ENCODE measurements around the gene FKBP6.
"Not testable (repeated sequence)": the region's sequence is repeated elsewhere in the genome, so short reads cannot be mapped to it uniquely, and the experiment has no call there.

FKBP6 gene

DNA sequence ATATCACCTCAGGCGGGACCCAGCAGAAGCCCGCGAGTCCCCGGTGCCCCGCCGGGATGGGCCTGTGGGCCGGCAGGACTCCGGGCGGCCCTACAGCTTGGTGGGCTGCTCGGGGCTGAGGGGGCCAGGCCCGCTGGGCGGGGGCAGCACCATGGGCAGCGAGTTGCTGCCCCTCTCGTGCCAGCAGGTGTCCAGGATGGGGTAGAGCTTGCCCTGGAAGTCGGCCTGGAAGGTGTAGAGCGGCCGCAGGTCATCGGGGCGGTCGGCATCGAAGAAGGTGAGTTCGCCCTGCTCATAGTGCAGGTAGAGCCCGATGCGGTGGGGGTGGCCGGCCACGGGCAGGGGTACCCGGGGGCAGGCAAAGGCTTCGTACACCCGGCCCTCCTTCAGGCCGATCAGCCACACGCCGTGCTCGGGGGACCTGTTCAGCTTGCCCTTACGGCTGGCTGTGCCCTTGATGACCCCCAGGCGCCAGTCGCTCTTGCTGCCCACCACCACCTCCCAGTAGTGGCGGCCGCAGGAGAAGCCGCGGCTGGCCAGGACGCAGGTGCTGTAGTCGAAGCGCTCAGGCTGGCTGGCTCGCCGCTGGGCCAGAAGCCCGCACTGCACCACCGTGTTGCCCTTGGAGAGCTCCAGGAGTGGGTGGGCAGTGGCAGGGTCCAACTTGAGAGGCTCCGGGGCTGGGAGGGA lies 15.0 kb upstream of the FKBP6 start:
- Histone ChIP-seq H3K36me3 (ENCODE audit: low read depth) (no peaks in the 10 kb centered on the region), H3K4me1 (ENCODE audit: insufficient read depth, poor library complexity, severe bottlenecking) (peaks cover 3% of the 10 kb centered on the region), H3K27me3 (ENCODE audit: insufficient read depth, poor library complexity, severe bottlenecking) (no peaks in the 10 kb centered on the region), H3K27ac (ENCODE audit: poor library complexity, severe bottlenecking) (no peak overlapping the region), H3K9me3 (ENCODE audit: severe bottlenecking) (no peaks in the 10 kb centered on the region), H3K4me3 (ENCODE audit: severe bottlenecking) (no peak overlapping the region)
- ATAC-seq (ENCODE audit: low read depth) (no peak), DNase-seq (ENCODE audit: low spot score) (no peak)
- TF ChIP-seq, protein P1, sequence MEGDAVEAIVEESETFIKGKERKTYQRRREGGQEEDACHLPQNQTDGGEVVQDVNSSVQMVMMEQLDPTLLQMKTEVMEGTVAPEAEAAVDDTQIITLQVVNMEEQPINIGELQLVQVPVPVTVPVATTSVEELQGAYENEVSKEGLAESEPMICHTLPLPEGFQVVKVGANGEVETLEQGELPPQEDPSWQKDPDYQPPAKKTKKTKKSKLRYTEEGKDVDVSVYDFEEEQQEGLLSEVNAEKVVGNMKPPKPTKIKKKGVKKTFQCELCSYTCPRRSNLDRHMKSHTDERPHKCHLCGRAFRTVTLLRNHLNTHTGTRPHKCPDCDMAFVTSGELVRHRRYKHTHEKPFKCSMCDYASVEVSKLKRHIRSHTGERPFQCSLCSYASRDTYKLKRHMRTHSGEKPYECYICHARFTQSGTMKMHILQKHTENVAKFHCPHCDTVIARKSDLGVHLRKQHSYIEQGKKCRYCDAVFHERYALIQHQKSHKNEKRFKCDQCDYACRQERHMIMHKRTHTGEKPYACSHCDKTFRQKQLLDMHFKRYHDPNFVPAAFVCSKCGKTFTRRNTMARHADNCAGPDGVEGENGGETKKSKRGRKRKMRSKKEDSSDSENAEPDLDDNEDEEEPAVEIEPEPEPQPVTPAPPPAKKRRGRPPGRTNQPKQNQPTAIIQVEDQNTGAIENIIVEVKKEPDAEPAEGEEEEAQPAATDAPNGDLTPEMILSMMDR (IDR thresholded peaks at IDR 0.05; ENCODE audit: poor library complexity, severe bottlenecking) = no peak

GRCh38 chr7:73313521-73313906 lies 14.4 kb upstream of the FKBP6 start:
- no peak overlapping the region for H3K27ac ChIP-seq (ENCODE audit: poor library complexity, severe bottlenecking)
- DNase-seq (ENCODE audit: low spot score) (no peak), ATAC-seq (ENCODE audit: low read depth) (no peak)
- no peaks in the 10 kb centered on the region for H3K36me3 ChIP-seq (ENCODE audit: low read depth)
- H3K9me3 ChIP-seq (ENCODE audit: severe bottlenecking) = no peaks in the 10 kb centered on the region
- peaks cover 3% of the 10 kb centered on the region for H3K4me1 ChIP-seq (ENCODE audit: insufficient read depth, poor library complexity, severe bottlenecking)
- no peak overlapping the region for H3K4me3 ChIP-seq (ENCODE audit: severe bottlenecking)
- TF ChIP-seq, protein P1 (IDR thresholded peaks at IDR 0.05; ENCODE audit: poor library complexity, severe bottlenecking) = no peak
- H3K27me3 ChIP-seq (ENCODE audit: insufficient read depth, poor library complexity, severe bottlenecking) = no peaks in the 10 kb centered on the region

DNA sequence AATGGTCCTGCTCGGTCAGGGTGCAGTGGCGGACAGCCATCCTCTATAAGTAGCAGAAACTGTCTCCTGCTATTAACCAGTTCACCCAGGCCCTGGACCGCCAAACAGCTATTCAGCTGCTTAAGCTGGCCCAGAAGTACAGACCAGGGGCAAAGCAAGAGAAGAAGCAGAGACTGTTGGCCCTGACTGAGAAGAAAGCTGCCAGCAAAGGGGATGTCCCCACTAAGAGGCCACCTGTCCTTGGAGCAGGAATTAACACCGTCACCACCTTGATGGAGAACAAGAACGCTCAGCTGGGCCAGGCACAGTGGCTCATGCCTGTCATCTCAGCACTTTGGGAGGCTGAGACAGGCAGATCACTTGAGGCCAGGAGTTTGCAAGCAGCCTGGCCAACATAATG lies 13.7 kb upstream of the FKBP6 start:
- ATAC-seq (ENCODE audit: low read depth) (no peak), DNase-seq (ENCODE audit: low spot score) (no peak)
- Histone ChIP-seq H3K36me3 (ENCODE audit: low read depth) (no peaks in the 10 kb centered on the region), H3K4me3 (ENCODE audit: severe bottlenecking) (no peak overlapping the region), H3K27ac (ENCODE audit: poor library complexity, severe bottlenecking) (no peak overlapping the region), H3K4me1 (ENCODE audit: insufficient read depth, poor library complexity, severe bottlenecking) (no peaks in the 10 kb centered on the region), H3K27me3 (ENCODE audit: insufficient read depth, poor library complexity, severe bottlenecking) (no peaks in the 10 kb centered on the region), H3K9me3 (ENCODE audit: severe bottlenecking) (no peaks in the 10 kb centered on the region)
- TF ChIP-seq, protein P1 (IDR thresholded peaks at IDR 0.05; ENCODE audit: poor library complexity, severe bottlenecking) = no peak

DNA sequence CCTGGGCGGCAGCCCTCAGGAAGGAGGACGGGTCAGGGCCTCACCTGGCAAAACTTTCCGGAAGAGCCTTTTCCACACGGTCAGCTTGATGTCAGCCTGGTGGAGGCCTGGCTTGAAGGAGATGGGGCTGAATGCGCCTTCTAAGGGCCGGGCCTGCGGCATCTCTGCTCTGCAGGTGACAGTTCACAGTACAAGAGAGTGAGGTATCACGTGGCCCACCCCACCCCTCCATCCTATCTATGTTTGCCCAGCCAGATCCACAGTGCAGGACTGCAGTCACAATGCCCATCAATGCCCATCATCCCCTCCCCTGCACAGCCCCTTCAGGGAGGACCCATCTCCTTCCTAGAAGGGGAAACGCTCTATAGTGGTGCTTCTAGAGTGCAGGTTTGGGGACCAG lies 11.4 kb upstream of the FKBP6 start:
- no peak overlapping the region for H3K4me3 ChIP-seq (ENCODE audit: severe bottlenecking)
- H3K4me1 ChIP-seq (ENCODE audit: insufficient read depth, poor library complexity, severe bottlenecking) = no peaks in the 10 kb centered on the region
- no peak overlapping the region for H3K27ac ChIP-seq (ENCODE audit: poor library complexity, severe bottlenecking)
- DNase-seq (ENCODE audit: low spot score) (no peak), ATAC-seq (ENCODE audit: low read depth) (no peak)
- no peaks in the 10 kb centered on the region for H3K9me3 ChIP-seq (ENCODE audit: severe bottlenecking)
- no peaks in the 10 kb centered on the region for H3K36me3 ChIP-seq (ENCODE audit: low read depth)
- TF ChIP-seq, protein P1 (IDR thresholded peaks at IDR 0.05; ENCODE audit: poor library complexity, severe bottlenecking) = no peak
- H3K27me3 ChIP-seq (ENCODE audit: insufficient read depth, poor library complexity, severe bottlenecking) = no peaks in the 10 kb centered on the region

GRCh38 chr7:73318656-73319204 lies 9.2 kb upstream of the FKBP6 start:
- not testable (repeated sequence) for DNase-seq (ENCODE audit: low spot score); H3K27ac ChIP-seq (ENCODE audit: poor library complexity, severe bottlenecking)

DNA sequence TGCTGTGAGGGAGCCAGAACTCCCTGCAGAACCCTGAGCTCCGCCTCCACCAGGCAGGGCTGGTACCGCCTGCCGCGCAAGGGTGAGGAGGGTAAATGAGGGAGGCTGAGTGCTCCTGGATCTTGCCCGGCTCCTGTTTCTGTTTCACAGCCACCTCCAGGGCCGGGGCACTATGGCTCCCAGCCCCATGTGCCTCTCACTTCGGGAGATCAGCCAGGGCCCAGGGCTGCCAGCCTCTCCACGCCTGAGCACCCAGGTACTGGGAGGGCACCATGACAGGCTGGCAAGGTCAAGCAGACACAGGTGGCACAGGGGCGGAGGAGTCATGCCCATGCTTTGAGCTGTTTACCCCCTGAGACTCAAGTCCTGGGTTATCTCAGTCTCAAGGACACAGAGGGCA lies 8.4 kb upstream of the FKBP6 start:
- not testable (repeated sequence) for ATAC-seq (ENCODE audit: low read depth); H3K27me3 ChIP-seq (ENCODE audit: insufficient read depth, poor library complexity, severe bottlenecking); H3K36me3 ChIP-seq (ENCODE audit: low read depth); H3K4me1 ChIP-seq (ENCODE audit: insufficient read depth, poor library complexity, severe bottlenecking); H3K4me3 ChIP-seq (ENCODE audit: severe bottlenecking); DNase-seq (ENCODE audit: low spot score); H3K9me3 ChIP-seq (ENCODE audit: severe bottlenecking); H3K27ac ChIP-seq (ENCODE audit: poor library complexity, severe bottlenecking)

More at GRCh38 chr7:73318656-73319204, 9.2 kb upstream of the FKBP6 start:
- H3K4me3 ChIP-seq (ENCODE audit: severe bottlenecking); H3K36me3 ChIP-seq (ENCODE audit: low read depth); ATAC-seq (ENCODE audit: low read depth); H3K27me3 ChIP-seq (ENCODE audit: insufficient read depth, poor library complexity, severe bottlenecking); H3K4me1 ChIP-seq (ENCODE audit: insufficient read depth, poor library complexity, severe bottlenecking); H3K9me3 ChIP-seq (ENCODE audit: severe bottlenecking): not testable (repeated sequence)

GRCh38 chr7:73320009-73320408 lies 8.0 kb upstream of the FKBP6 start:
- H3K4me3 ChIP-seq (ENCODE audit: severe bottlenecking); H3K9me3 ChIP-seq (ENCODE audit: severe bottlenecking); DNase-seq (ENCODE audit: low spot score); ATAC-seq (ENCODE audit: low read depth); H3K4me1 ChIP-seq (ENCODE audit: insufficient read depth, poor library complexity, severe bottlenecking); H3K36me3 ChIP-seq (ENCODE audit: low read depth); H3K27me3 ChIP-seq (ENCODE audit: insufficient read depth, poor library complexity, severe bottlenecking); H3K27ac ChIP-seq (ENCODE audit: poor library complexity, severe bottlenecking): not testable (repeated sequence)

- H3K4me3 ChIP-seq (ENCODE audit: severe bottlenecking) = not testable (repeated sequence)
Observed at GRCh38 chr7:73323434-73324080, 4.4 kb upstream of the FKBP6 start.

More at GRCh38 chr7:73323434-73324080, 4.4 kb upstream of the FKBP6 start:
- H3K9me3 ChIP-seq (ENCODE audit: severe bottlenecking); H3K27me3 ChIP-seq (ENCODE audit: insufficient read depth, poor library complexity, severe bottlenecking); H3K27ac ChIP-seq (ENCODE audit: poor library complexity, severe bottlenecking); DNase-seq (ENCODE audit: low spot score); ATAC-seq (ENCODE audit: low read depth); H3K36me3 ChIP-seq (ENCODE audit: low read depth); H3K4me1 ChIP-seq (ENCODE audit: insufficient read depth, poor library complexity, severe bottlenecking): not testable (repeated sequence)
